DMS114 treated with DMSO at 0.1 percent for 48 hours (cell line): Measurements from ENCODE around the gene MCUR1.
"Not testable (repeated sequence)": the region's sequence is repeated elsewhere in the genome, so short reads cannot be mapped to it uniquely, and the experiment has no call there.

Experiments
- DNase-seq: peaks from one replicate; lab custom pipeline; 2025; ENCODE audit not compliant: unreplicated experiment; lab: John Stamatoyannopoulos, UW

Gene MCUR1

GRCh38 chr6:13814176-13814937, at the start of gene MCUR1:
Gene MCUR1, minus strand, starts transcription at chr6:13814557. Its CDS starts 128 bp downstream, at chr6:13814429.
- DNase-seq: peak; percentile 85

- DNase-seq: no peak
Observed at GRCh38 chr6:13863699-13864155, 49.4 kb upstream of the MCUR1 start.

- not testable (repeated sequence) for DNase-seq
Observed at GRCh38 chr6:13860556-13861185, 46.3 kb upstream of the MCUR1 start.

- peak; percentile 22 for DNase-seq
Observed at GRCh38 chr6:13859871-13860555, 45.7 kb upstream of the MCUR1 start.

- no peak for DNase-seq
Observed at GRCh38 chr6:13854716-13855250, 40.4 kb upstream of the MCUR1 start.

GRCh38 chr6:13853871-13854270, 39.5 kb upstream of the MCUR1 start:
- no peak for DNase-seq

GRCh38 chr6:13851803-13852202, 37.4 kb upstream of the MCUR1 start:
- DNase-seq: no peak

GRCh38 chr6:13851330-13851729, 37.0 kb upstream of the MCUR1 start:
- DNase-seq: no peak

- not testable (repeated sequence) for DNase-seq
Observed at GRCh38 chr6:13850690-13851089, 36.3 kb upstream of the MCUR1 start.

- DNase-seq: no peak
Observed at GRCh38 chr6:13848522-13849150, 34.3 kb upstream of the MCUR1 start.

- no peak for DNase-seq
Observed at GRCh38 chr6:13847326-13848050, 33.1 kb upstream of the MCUR1 start.

- no peak for DNase-seq
Observed at GRCh38 chr6:13846841-13847240, 32.5 kb upstream of the MCUR1 start.

GRCh38 chr6:13841936-13842335, 27.6 kb upstream of the MCUR1 start:
- no peak for DNase-seq

GRCh38 chr6:13838616-13839015, 24.3 kb upstream of the MCUR1 start:
- DNase-seq: no peak

GRCh38 chr6:13836170-13836569, 21.8 kb upstream of the MCUR1 start:
- DNase-seq: no peak

GRCh38 chr6:13834790-13835189, 20.4 kb upstream of the MCUR1 start:
- DNase-seq: no peak

GRCh38 chr6:13834018-13834417, 19.7 kb upstream of the MCUR1 start:
- not testable (repeated sequence) for DNase-seq

- no peak for DNase-seq
Observed at GRCh38 chr6:13832778-13833177, 18.4 kb upstream of the MCUR1 start.

- DNase-seq: no peak
Observed at GRCh38 chr6:13831615-13832014, 17.3 kb upstream of the MCUR1 start.

GRCh38 chr6:13830803-13831202, 16.4 kb upstream of the MCUR1 start:
- no peak for DNase-seq
